Natural killer cell (primary cell): ENCODE results near the gene MB21D2. TPM values are rescaled to one million over a fixed set of nuclear protein-coding genes. Genes with fewer than 3 reads are reported as not detected.

Experiments used
- ATAC-seq, 3 donors: fragments of 150-1000 bp in 2 of 3; fragments of 200-7000 bp in 1 of 3; cut with Tn5 transposase; 1 replicate in 1 of 3; 2 replicates in 2 of 3; pipeline ENCODE4 v1.10.0; 2021; ENCODE audit warnings: mild to moderate bottlenecking in 2 of 3, moderate library complexity in 2 of 3
- DNase-seq, 2 donors: peaks; one replicate each; pipeline versions ENCODE4 v3.0.0 to v3.0.0-alpha.2; 2013 to 2021; ENCODE audit warnings: mixed read lengths in 1 of 2
- H3K27ac ChIP-seq: one replicate; pipeline ENCODE4 v1.5.1; 2013; ENCODE audit warnings: mild to moderate bottlenecking, low read length
- H3K27me3 ChIP-seq: one replicate; pipeline ENCODE4 v1.6.1; 2013; ENCODE audit warnings: low read length; ENCODE audit not compliant: control insufficient read depth, insufficient read depth
- H3K36me3 ChIP-seq: one replicate; pipeline ENCODE4 v1.6.1; 2013; ENCODE audit warnings: low read length; ENCODE audit not compliant: control insufficient read depth, insufficient read depth
- H3K4me1 ChIP-seq: one replicate; pipeline ENCODE4 v1.6.1; 2013; ENCODE audit warnings: low read length; ENCODE audit not compliant: control insufficient read depth, insufficient read depth
- H3K4me3 ChIP-seq: one replicate; pipeline ENCODE4 v1.5.1; 2013; ENCODE audit warnings: low read length
- H3K9me3 ChIP-seq: one replicate; pipeline ENCODE4 v1.6.1; 2013; ENCODE audit warnings: low read length; ENCODE audit not compliant: control insufficient read depth, insufficient read depth
- H3K27ac Mint-ChIP-seq, 2 donors: one replicate each; pipeline ENCODE4 v1.8.0; 2022; ENCODE audit warnings: mild to moderate bottlenecking in 2 of 2, mixed read lengths in 2 of 2, moderate library complexity in 1 of 2
- H3K27me3 Mint-ChIP-seq, 2 donors: one replicate each; pipeline ENCODE4 v1.8.0; 2022; ENCODE audit warnings: low read depth in 2 of 2, mixed read lengths in 2 of 2
- H3K36me3 Mint-ChIP-seq: one replicate; pipeline ENCODE4 v1.8.0; 2022; ENCODE audit warnings: mixed read lengths
- H3K4me1 Mint-ChIP-seq, 2 donors: one replicate each; pipeline ENCODE4 v1.8.0; 2022; ENCODE audit warnings: mixed read lengths in 2 of 2
- H3K4me3 Mint-ChIP-seq: one replicate; pipeline ENCODE4 v1.8.0; 2022; ENCODE audit warnings: mild to moderate bottlenecking, moderate library complexity, mixed read lengths
- H3K9me3 Mint-ChIP-seq, 2 donors: one replicate each; pipeline ENCODE4 v1.8.0; 2022; ENCODE audit warnings: mixed read lengths in 2 of 2
- CTCF ChIP-seq: fragments of 200-600 bp; IDR thresholded peaks from one replicate; pipeline ENCODE4 v1.8.0; 2022; ENCODE audit warnings: antibody characterized with exemption
- WGBS: methylation state at CpG from one replicate; pipeline ENCODE4 v1.1.7; 2013; ENCODE audit warnings: missing lambda C conversion rate; ENCODE audit not compliant: insufficient coverage; 5-methylcytosine and 5-hydroxymethylcytosine counted together
- intact Hi-C: fragments of 100-400 bp; cut with micrococcal nuclease; formaldehyde crosslinking; loops from one replicate; pipeline ENCODE4 v1.14.2; 2022
- total RNA-seq, 4 donors: library from RNA; stranded (reverse); fragments of 120-200 nt in 1 of 4; gene quantifications; one replicate each; pipeline versions ENCODE4 v1.2.3 to v1.2.4, GENCODE V29; 2013 to 2022

The MB21D2 gene
- total RNA-seq, 3 donors from 2014 or later (not counting 1 experiment from before 2014, with no cell fraction given) = 0.19 to 0.45 (median 0.27) TPM

- peaks cover 60 to 71% of the 10 kb centered on the region in 2 donors for H3K27me3 Mint-ChIP-seq
- H3K27me3 ChIP-seq = peaks cover 33% of the 10 kb centered on the region
- peak overlapping the region; percentile 44 for H3K4me3 ChIP-seq
- no peaks in the 10 kb centered on the region for H3K36me3 Mint-ChIP-seq
- DNase-seq (no peak), ATAC-seq (no peak)
- H3K4me1 Mint-ChIP-seq = peaks cover 12 to 13% of the 10 kb centered on the region in 2 donors
- no peak for TF ChIP-seq CTCF
- H3K4me1 ChIP-seq = peaks cover 18% of the 10 kb centered on the region
- intact Hi-C loops = no loop called here
- no peaks in the 10 kb centered on the region for H3K9me3 ChIP-seq
- H3K9me3 Mint-ChIP-seq = peaks cover 0 to 2% of the 10 kb centered on the region in 2 donors
- peak overlapping the region in 1 of 2 donors; percentile 75 for H3K27ac Mint-ChIP-seq
- peak overlapping the region; percentile 72 for H3K4me3 Mint-ChIP-seq
- 5% methylated on average over 32 of the region's 35 CpGs for WGBS
- H3K36me3 ChIP-seq = no peaks in the 10 kb centered on the region
- no peak overlapping the region for H3K27ac ChIP-seq
These were observed 1.2 kb downstream of the MB21D2 start for GRCh38 chr3:192916371-192917027.

GRCh38 chr3:192915722-192916121 lies 1.9 kb downstream of the MB21D2 start:
- Mint-ChIP-seq H3K9me3 (peaks cover 0 to 2% of the 10 kb centered on the region in 2 donors), H3K27ac (no peak overlapping the region), H3K4me3 (no peak overlapping the region), H3K27me3 (peaks cover 60 to 68% of the 10 kb centered on the region in 2 donors), H3K4me1 (peaks cover 12 to 13% of the 10 kb centered on the region in 2 donors), H3K36me3 (no peaks in the 10 kb centered on the region)
- intact Hi-C loops = no loop called here
- Histone ChIP-seq H3K9me3 (no peaks in the 10 kb centered on the region), H3K27ac (no peak overlapping the region), H3K27me3 (peaks cover 33% of the 10 kb centered on the region), H3K4me1 (peaks cover 18% of the 10 kb centered on the region), H3K36me3 (no peaks in the 10 kb centered on the region), H3K4me3 (no peak overlapping the region)
- ATAC-seq (no peak), DNase-seq (no peak)
- TF ChIP-seq CTCF = no peak
- 66% methylated on average over 2 of the region's 2 CpGs for WGBS

- no peak for TF ChIP-seq CTCF
- DNase-seq (peak in 1 of 2 donors; percentile 12), ATAC-seq (no peak)
- Mint-ChIP-seq H3K27ac (no peak overlapping the region), H3K4me1 (peaks cover 12 to 13% of the 10 kb centered on the region in 2 donors), H3K4me3 (no peak overlapping the region), H3K9me3 (peaks cover 0 to 2% of the 10 kb centered on the region in 2 donors), H3K36me3 (no peaks in the 10 kb centered on the region), H3K27me3 (peaks cover 59 to 64% of the 10 kb centered on the region in 2 donors)
- intact Hi-C loops = no loop called here
- Histone ChIP-seq H3K4me1 (peaks cover 18% of the 10 kb centered on the region), H3K9me3 (no peaks in the 10 kb centered on the region), H3K36me3 (no peaks in the 10 kb centered on the region), H3K27me3 (peaks cover 33% of the 10 kb centered on the region), H3K4me3 (no peak overlapping the region), H3K27ac (no peak overlapping the region)
- 20% methylated on average over 3 of the region's 3 CpGs for WGBS
These were observed 2.4 kb downstream of the MB21D2 start for GRCh38 chr3:192915304-192915703.

- peaks cover 18% of the 10 kb centered on the region for H3K4me1 ChIP-seq
- H3K4me3 ChIP-seq = no peak overlapping the region
- no peak for ATAC-seq
- Mint-ChIP-seq H3K36me3 (no peaks in the 10 kb centered on the region), H3K4me1 (peaks cover 12 to 13% of the 10 kb centered on the region in 2 donors), H3K27me3 (peaks cover 55 to 59% of the 10 kb centered on the region in 2 donors), H3K27ac (no peak overlapping the region), H3K4me3 (no peak overlapping the region), H3K9me3 (peaks cover 0 to 2% of the 10 kb centered on the region in 2 donors)
- no peaks in the 10 kb centered on the region for H3K9me3 ChIP-seq
- no peak overlapping the region for H3K27ac ChIP-seq
- peaks cover 33% of the 10 kb centered on the region for H3K27me3 ChIP-seq
- no peaks in the 10 kb centered on the region for H3K36me3 ChIP-seq
- TF ChIP-seq CTCF = no peak
- intact Hi-C loops = no loop called here
- DNase-seq = no peak
- WGBS = 0% methylated on average over 1 of the region's 2 CpGs
These were observed 2.8 kb downstream of the MB21D2 start for GRCh38 chr3:192914848-192915247.
